Peyer's patch (tissue), 4 donors: Measurements from ENCODE around the gene FEV.

Experiments used
- POLR2A ChIP-seq, 2 donors: fragments of 450-650 bp; IDR thresholded peaks; one replicate each; pipeline ENCODE4 v1.5.1; 2017; ENCODE audit warnings: antibody characterized with exemption in 2 of 2, mild to moderate bottlenecking in 2 of 2, moderate library complexity in 2 of 2
- TF ChIP-seq, protein P1 (sequence below), 6 experiments: fragments of 450-650 bp in 4 of 6; fragments of 200-600 bp in 2 of 6; sonication (generic) in 1 of 6; IDR thresholded peaks; one replicate each; pipeline ENCODE4 v1.5.1; 2017 to 2019; ENCODE audit warnings: antibody characterized with exemption in 6 of 6, mild to moderate bottlenecking in 3 of 6, moderate library complexity in 1 of 6

DNA sequence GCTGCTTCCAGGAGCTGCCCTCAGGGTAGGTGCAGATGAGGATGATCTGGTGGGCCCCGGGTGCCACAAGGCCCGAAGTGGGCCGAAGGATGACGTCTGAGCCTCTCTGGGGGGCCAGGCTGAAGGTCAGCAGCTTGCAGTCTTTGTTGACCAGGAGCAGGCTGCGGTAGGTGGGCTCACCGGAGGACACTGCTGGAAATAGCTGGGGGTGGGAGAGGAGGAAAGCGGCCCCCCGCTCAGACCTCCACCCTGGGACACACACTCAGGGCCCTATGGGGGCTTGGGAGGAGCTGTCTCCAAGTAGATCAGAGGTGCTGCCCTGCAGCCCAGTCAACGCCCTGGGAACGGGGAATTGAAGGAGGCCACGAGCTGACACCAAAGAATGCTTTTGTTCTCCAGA, 39.1 kb upstream of the FEV start:
- no peak for TF ChIP-seq POLR2A (IDR thresholded peaks at IDR 0.05)
- TF ChIP-seq, protein P1, sequence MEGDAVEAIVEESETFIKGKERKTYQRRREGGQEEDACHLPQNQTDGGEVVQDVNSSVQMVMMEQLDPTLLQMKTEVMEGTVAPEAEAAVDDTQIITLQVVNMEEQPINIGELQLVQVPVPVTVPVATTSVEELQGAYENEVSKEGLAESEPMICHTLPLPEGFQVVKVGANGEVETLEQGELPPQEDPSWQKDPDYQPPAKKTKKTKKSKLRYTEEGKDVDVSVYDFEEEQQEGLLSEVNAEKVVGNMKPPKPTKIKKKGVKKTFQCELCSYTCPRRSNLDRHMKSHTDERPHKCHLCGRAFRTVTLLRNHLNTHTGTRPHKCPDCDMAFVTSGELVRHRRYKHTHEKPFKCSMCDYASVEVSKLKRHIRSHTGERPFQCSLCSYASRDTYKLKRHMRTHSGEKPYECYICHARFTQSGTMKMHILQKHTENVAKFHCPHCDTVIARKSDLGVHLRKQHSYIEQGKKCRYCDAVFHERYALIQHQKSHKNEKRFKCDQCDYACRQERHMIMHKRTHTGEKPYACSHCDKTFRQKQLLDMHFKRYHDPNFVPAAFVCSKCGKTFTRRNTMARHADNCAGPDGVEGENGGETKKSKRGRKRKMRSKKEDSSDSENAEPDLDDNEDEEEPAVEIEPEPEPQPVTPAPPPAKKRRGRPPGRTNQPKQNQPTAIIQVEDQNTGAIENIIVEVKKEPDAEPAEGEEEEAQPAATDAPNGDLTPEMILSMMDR (IDR thresholded peaks at IDR 0.05): no peak
